B cell (primary cell): ENCODE measurements around the gene TMEM120A. TPM values are rescaled to one million over a fixed set of nuclear protein-coding genes. Genes with fewer than 3 reads are reported as not detected.
"Not testable (repeated sequence)": the region's sequence is repeated elsewhere in the genome, so short reads cannot be mapped to it uniquely, and the experiment has no call there.

Experiments
- ATAC-seq: fragments of 200-7000 bp; cut with Tn5 transposase; one replicate; pipeline ENCODE4 v1.10.0; 2021; ENCODE audit warnings: low read depth, mild to moderate bottlenecking, moderate number of reproducible peaks, moderate library complexity
- CTCF ChIA-PET: fragments of 350-600 bp; sonication (Branson Sonifier 250); formaldehyde crosslinking; loops from one replicate; lab custom pipeline; 2021; ENCODE audit warnings: antibody characterized with exemption, inconsistent platforms; lab: Charles Lee
- POLR2A ChIA-PET: fragments of 350-600 bp; sonication (Branson Sonifier 250); formaldehyde crosslinking; loops from one replicate; lab custom pipeline; 2021; ENCODE audit warnings: antibody characterized with exemption; lab: Charles Lee
- DNase-seq: peaks from one replicate; pipeline ENCODE4 v3.0.0; 2013
- H2AFZ ChIP-seq: 2 replicates; pipeline ENCODE4 v1.6.1; 2012; ENCODE audit warnings: mild to moderate bottlenecking, low read depth, low read length; ENCODE audit not compliant: insufficient read depth, poor library complexity, severe bottlenecking
- H3K27ac ChIP-seq, 2 donors: 1 replicate in 1 of 2; 2 replicates in 1 of 2; pipeline ENCODE4 v1.5.1; 2012 to 2013; ENCODE audit warnings: low read length in 2 of 2, mild to moderate bottlenecking in 2 of 2, moderate library complexity in 1 of 2
- H3K27me3 ChIP-seq, 4 experiments: fragments of 200-600 bp in 1 of 4; sonication (generic) in 1 of 4; replicated peaks in 1 of 4; 1 replicate in 2 of 4; 2 replicates in 2 of 4; pipeline versions ENCODE4 v1.6.1 to v1.7.0; 2013 to 2016; ENCODE audit warnings: low read length in 3 of 4, mild to moderate bottlenecking in 2 of 4, mixed read lengths in 1 of 4, moderate library complexity in 1 of 4; ENCODE audit not compliant: insufficient read depth in 4 of 4, control insufficient read depth in 3 of 4; ENCODE audit errors: control extremely low read depth in 1 of 4
- H3K36me3 ChIP-seq, 2 experiments: replicated peaks in 1 of 2; 1 replicate in 1 of 2; 2 replicates in 1 of 2; pipeline versions ENCODE4 v1.6.1 to v1.7.1; 2013; ENCODE audit warnings: low read length in 1 of 2; ENCODE audit not compliant: insufficient read depth in 2 of 2, control insufficient read depth in 1 of 2; ENCODE audit errors: control extremely low read depth in 1 of 2, extremely low read depth in 1 of 2
- H3K4me1 ChIP-seq, 2 donors: fragments of 200-600 bp in 1 of 2; sonication (generic) in 1 of 2; 1 replicate in 1 of 2; 2 replicates in 1 of 2; pipeline versions ENCODE4 v1.5.1 to v1.6.1; 2013 to 2017; ENCODE audit warnings: low read length in 2 of 2; ENCODE audit not compliant: control insufficient read depth in 2 of 2, insufficient read depth in 2 of 2
- H3K4me2 ChIP-seq: replicated peaks from 2 replicates; pipeline ENCODE3; 2012; ENCODE audit warnings: mild to moderate bottlenecking, low read depth, low read length; ENCODE audit not compliant: poor library complexity, severe bottlenecking
- H3K4me3 ChIP-seq, 5 experiments: fragments of 200-600 bp in 1 of 5; sonication (generic) in 1 of 5; 1 replicate in 3 of 5; 2 replicates in 2 of 5; pipeline versions ENCODE4 v1.5.1 to v1.7.0; 2011 to 2016; ENCODE audit warnings: low read length in 4 of 5, mild to moderate bottlenecking in 4 of 5, low read depth in 2 of 5, control low read depth in 1 of 5, moderate library complexity in 1 of 5; ENCODE audit not compliant: insufficient read depth in 1 of 5; ENCODE audit errors: control extremely low read depth in 1 of 5, extremely low read depth in 1 of 5
- H3K79me2 ChIP-seq: fragments of 200-600 bp; sonication (generic); one replicate; pipeline ENCODE4 v1.6.0; 2016; ENCODE audit warnings: low read length; ENCODE audit not compliant: control insufficient read depth, insufficient read depth
- H3K9ac ChIP-seq: fragments of 200-600 bp; sonication (generic); 2 replicates; pipeline ENCODE4 v1.6.1; 2017; ENCODE audit warnings: mild to moderate bottlenecking, low read length, moderate library complexity
- H3K9me3 ChIP-seq, 3 donors: one replicate each; pipeline versions ENCODE4 v1.6.1 to v1.7.1; 2013; ENCODE audit warnings: low read length in 2 of 3; ENCODE audit not compliant: control insufficient read depth in 2 of 3, insufficient read depth in 1 of 3; ENCODE audit errors: control extremely low read depth in 1 of 3
- H4K20me1 ChIP-seq: 2 replicates; pipeline ENCODE4 v1.6.0; 2012; ENCODE audit warnings: mild to moderate bottlenecking, low read length; ENCODE audit not compliant: insufficient read depth, control insufficient read depth, poor library complexity, severe bottlenecking
- H3K27ac Mint-ChIP-seq: one replicate; pipeline ENCODE4 v1.8.0; 2021; ENCODE audit warnings: mixed read lengths
- H3K27me3 Mint-ChIP-seq: one replicate; pipeline ENCODE4 v1.8.0; 2021; ENCODE audit warnings: mixed read lengths
- H3K4me1 Mint-ChIP-seq: one replicate; pipeline ENCODE4 v1.8.0; 2021; ENCODE audit warnings: mixed read lengths
- H3K4me3 Mint-ChIP-seq: one replicate; pipeline ENCODE4 v1.8.0; 2021; ENCODE audit warnings: mixed read lengths
- H3K9me3 Mint-ChIP-seq: one replicate; pipeline ENCODE4 v1.8.0; 2022; ENCODE audit warnings: mixed read lengths; ENCODE audit not compliant: insufficient read depth
- EZH2 ChIP-seq: IDR thresholded peaks from 2 replicates; pipeline ENCODE4 v1.6.1; 2012; ENCODE audit warnings: borderline replicate concordance, low read depth, mild to moderate bottlenecking, moderate library complexity, low read length; ENCODE audit not compliant: insufficient read depth, poor library complexity, severe bottlenecking
- WGBS: methylation state at CpG from one replicate; pipeline ENCODE4 v1.1.5; 2013; ENCODE audit warnings: missing lambda C conversion rate; ENCODE audit not compliant: insufficient coverage; 5-methylcytosine and 5-hydroxymethylcytosine counted together
- intact Hi-C: fragments of 100-400 bp; cut with micrococcal nuclease; formaldehyde crosslinking; loops from one replicate; pipeline ENCODE4 v1.10.0; 2022
- polyA plus RNA-seq: library from polyadenylated mRNA; depleted of rRNA; stranded (reverse); fragments of >200 nt; gene quantifications from 2 replicates; pipeline ENCODE4 v1.2.3, GENCODE V29; 2012
- total RNA-seq, 2 donors: library from RNA; stranded (reverse); fragments of 120-200 nt in 1 of 2; gene quantifications; 1 replicate in 1 of 2; 2 replicates in 1 of 2; pipeline versions ENCODE4 v1.2.3 to v1.2.4, GENCODE V29; 2013 to 2022
- TF ChIP-seq, protein P1 (sequence below): fragments of 200-600 bp; IDR thresholded peaks from one replicate; pipeline ENCODE4 v1.8.0; 2022; ENCODE audit warnings: antibody characterized with exemption, mild to moderate bottlenecking

The TMEM120A gene
- total and polyA plus RNA-seq, 2 donors (not counting 1 experiment from before 2014, with no cell fraction given), result 39.0 to 49.3 TPM

- ATAC-seq, DNase-seq, H3K4me2 ChIP-seq, H3K4me3 ChIP-seq, H3K27ac ChIP-seq, POLR2A ChIA-PET, H3K27ac Mint-ChIP-seq, H4K20me1 ChIP-seq, H3K4me3 Mint-ChIP-seq, H3K9me3 Mint-ChIP-seq, H3K9ac ChIP-seq, H3K27me3 Mint-ChIP-seq, H3K79me2 ChIP-seq, H3K9me3 ChIP-seq, H3K27me3 ChIP-seq, H2AFZ ChIP-seq, intact Hi-C loops: not testable (repeated sequence)
- H3K4me1 ChIP-seq, result peaks cover 5 to 12% of the 10 kb centered on the region in 2 donors
- H3K4me1 Mint-ChIP-seq, result peaks cover 15% of the 10 kb centered on the region
- CTCF ChIA-PET, result interaction anchor here (3.0 kb wide), 1 partner anchor 15 kb away, joined by 10 read pairs; no protein-coding TSS in a partner anchor
- 75% methylated on average over 2 of the region's 4 CpGs for WGBS
- H3K36me3 ChIP-seq, result peaks cover 0 to 35% of the 10 kb centered on the region in 2 experiments
Observed at GRCh38 chr7:76005004-76005403, 10.6 kb upstream of the TMEM120A start.

- peaks cover 0 to 2% of the 10 kb centered on the region in 2 donors for H3K4me1 ChIP-seq
- H3K27ac ChIP-seq, result no peak overlapping the region
- H4K20me1 ChIP-seq, result no peaks in the 10 kb centered on the region
- H3K27ac Mint-ChIP-seq, result no peak overlapping the region
- H3K36me3 ChIP-seq, result peaks cover 0 to 35% of the 10 kb centered on the region in 2 experiments
- H3K79me2 ChIP-seq, result no peaks in the 10 kb centered on the region
- ChIA-PET CTCF (interaction anchor here (0.6 to 3.0 kb wide), 2 partner anchors 17 to 138 kb away, joined by 3 to 10 read pairs; no protein-coding TSS in a partner anchor), POLR2A (no interaction called here)
- peaks cover 3% of the 10 kb centered on the region for H3K4me1 Mint-ChIP-seq
- no peak for DNase-seq
- H3K4me3 Mint-ChIP-seq, result no peak overlapping the region
- H3K27me3 ChIP-seq, result no peaks in the 10 kb centered on the region
- no peak overlapping the region for H3K9ac ChIP-seq
- H3K4me3 ChIP-seq, result no peak overlapping the region
- intact Hi-C loops, result no loop called here
- no peak overlapping the region for H3K4me2 ChIP-seq
- WGBS, result over 99% methylated on average over 8 of the region's 10 CpGs
- no peak overlapping the region for H2AFZ ChIP-seq
- TF ChIP-seq EZH2, result no peak
- TF ChIP-seq, protein P1, sequence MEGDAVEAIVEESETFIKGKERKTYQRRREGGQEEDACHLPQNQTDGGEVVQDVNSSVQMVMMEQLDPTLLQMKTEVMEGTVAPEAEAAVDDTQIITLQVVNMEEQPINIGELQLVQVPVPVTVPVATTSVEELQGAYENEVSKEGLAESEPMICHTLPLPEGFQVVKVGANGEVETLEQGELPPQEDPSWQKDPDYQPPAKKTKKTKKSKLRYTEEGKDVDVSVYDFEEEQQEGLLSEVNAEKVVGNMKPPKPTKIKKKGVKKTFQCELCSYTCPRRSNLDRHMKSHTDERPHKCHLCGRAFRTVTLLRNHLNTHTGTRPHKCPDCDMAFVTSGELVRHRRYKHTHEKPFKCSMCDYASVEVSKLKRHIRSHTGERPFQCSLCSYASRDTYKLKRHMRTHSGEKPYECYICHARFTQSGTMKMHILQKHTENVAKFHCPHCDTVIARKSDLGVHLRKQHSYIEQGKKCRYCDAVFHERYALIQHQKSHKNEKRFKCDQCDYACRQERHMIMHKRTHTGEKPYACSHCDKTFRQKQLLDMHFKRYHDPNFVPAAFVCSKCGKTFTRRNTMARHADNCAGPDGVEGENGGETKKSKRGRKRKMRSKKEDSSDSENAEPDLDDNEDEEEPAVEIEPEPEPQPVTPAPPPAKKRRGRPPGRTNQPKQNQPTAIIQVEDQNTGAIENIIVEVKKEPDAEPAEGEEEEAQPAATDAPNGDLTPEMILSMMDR, result no peak
- ATAC-seq, result no peak
- H3K27me3 Mint-ChIP-seq, result no peaks in the 10 kb centered on the region
- H3K9me3 Mint-ChIP-seq, result no peaks in the 10 kb centered on the region
- H3K9me3 ChIP-seq, result no peaks in the 10 kb centered on the region
Observed at GRCh38 chr7:76003351-76003750, 9.0 kb upstream of the TMEM120A start.
